ENCODE data around the gene ORAI1.
A peak's percentile ranks its signal among the peaks of the same experiment; 100 is the strongest.

Gene ORAI1

GRCh38 chr12:121626087-121626852, at the start of gene ORAI1 (continued):
- TF ChIP-seq, protein P1, sequence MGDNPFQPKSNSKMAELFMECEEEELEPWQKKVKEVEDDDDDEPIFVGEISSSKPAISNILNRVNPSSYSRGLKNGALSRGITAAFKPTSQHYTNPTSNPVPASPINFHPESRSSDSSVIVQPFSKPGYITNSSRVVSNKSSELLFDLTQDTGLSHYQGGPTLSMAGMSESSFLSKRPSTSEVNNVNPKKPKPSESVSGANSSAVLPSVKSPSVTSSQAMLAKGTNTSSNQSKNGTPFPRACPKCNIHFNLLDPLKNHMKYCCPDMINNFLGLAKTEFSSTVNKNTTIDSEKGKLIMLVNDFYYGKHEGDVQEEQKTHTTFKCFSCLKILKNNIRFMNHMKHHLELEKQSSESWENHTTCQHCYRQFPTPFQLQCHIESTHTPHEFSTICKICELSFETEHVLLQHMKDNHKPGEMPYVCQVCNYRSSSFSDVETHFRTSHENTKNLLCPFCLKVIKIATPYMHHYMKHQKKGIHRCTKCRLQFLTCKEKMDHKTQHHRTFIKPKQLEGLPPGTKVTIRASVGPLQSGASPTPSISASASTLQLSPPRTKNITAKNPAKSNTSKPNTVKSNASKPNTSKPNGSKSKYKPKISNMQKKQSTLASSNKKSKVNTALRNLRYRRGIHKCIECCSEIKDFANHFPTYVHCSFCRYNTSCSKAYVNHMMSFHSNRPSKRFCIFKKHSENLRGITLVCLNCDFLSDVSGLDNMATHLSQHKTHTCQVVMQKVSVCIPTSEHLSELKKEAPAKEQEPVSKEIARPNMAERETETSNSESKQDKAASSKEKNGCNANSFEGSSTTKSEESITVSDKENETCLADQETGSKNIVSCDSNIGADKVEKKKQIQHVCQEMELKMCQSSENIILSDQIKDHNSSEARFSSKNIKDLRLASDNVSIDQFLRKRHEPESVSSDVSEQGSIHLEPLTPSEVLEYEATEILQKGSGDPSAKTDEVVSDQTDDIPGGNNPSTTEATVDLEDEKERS (tag by site-specific recombination; IDR thresholded peaks at IDR 0.05): no peak
- TF ChIP-seq ZSCAN23 (tag by site-specific recombination; IDR thresholded peaks at IDR 0.05) (no peak), KLF8 (tag by site-specific recombination; IDR thresholded peaks at IDR 0.05) (peak; percentile 91), ZBTB17 (tag by site-specific recombination; IDR thresholded peaks at IDR 0.05) (peak; percentile 22; the same call in 1 of the 2 replicates), KLF16 (tag by site-specific recombination; IDR thresholded peaks at IDR 0.05) (peak; percentile 66; the same call in 1 of the 2 replicates), ZNF2 (tag by site-specific recombination; IDR thresholded peaks at IDR 0.05) (0 out of 2 replicates have a peak, but pooled peaks have one; percentile 40), ZNF16 (tag by site-specific recombination; IDR thresholded peaks at IDR 0.05; ENCODE audit: low read depth) (no peak), HIC1 (tag by site-specific recombination; IDR thresholded peaks at IDR 0.05) (peak; percentile 95; the same call in 1 of the 2 replicates), ZNF350 (tag by site-specific recombination; IDR thresholded peaks at IDR 0.05) (no peak), GLIS1 (tag by site-specific recombination; IDR thresholded peaks at IDR 0.05) (peak; percentile 90), GLIS2 (tag by site-specific recombination; IDR thresholded peaks at IDR 0.05) (peak; percentile 67), HOXC10 (CRISPR knock-in tag; IDR thresholded peaks at IDR 0.05) (0 out of 2 replicates have a peak, but pooled peaks have one; percentile 19), SCRT1 (tag by site-specific recombination; IDR thresholded peaks at IDR 0.05; ENCODE audit: borderline replicate concordance) (no peak), ZNF335 (tag by site-specific recombination; conservative IDR thresholded peaks at IDR 0.05) (peak; percentile 49), ZBTB8A (tag by site-specific recombination; IDR thresholded peaks at IDR 0.05) (peak; percentile 92), PATZ1 (tag by site-specific recombination; IDR thresholded peaks at IDR 0.05) (peak; percentile 45; the same call in 1 of the 2 replicates), ZBTB44 (tag by site-specific recombination; IDR thresholded peaks at IDR 0.05) (peak; percentile 42; the same call in 1 of the 2 replicates), IKZF3 (tag by site-specific recombination; IDR thresholded peaks at IDR 0.05) (peak; percentile 96), SP2 (tag by site-specific recombination; IDR thresholded peaks at IDR 0.05) (peak; percentile 81), EGR2 (tag by site-specific recombination; IDR thresholded peaks at IDR 0.05; ENCODE audit: low read depth) (peak; percentile 94), KLF9 (tag by site-specific recombination; IDR thresholded peaks at IDR 0.05; ENCODE audit: low read depth) (peak; percentile 96), ZNF391 (tag by site-specific recombination; IDR thresholded peaks at IDR 0.05; ENCODE audit: borderline replicate concordance, low read depth) (no peak), ZNF324 (tag by site-specific recombination; IDR thresholded peaks at IDR 0.05) (0 out of 2 replicates have a peak, but pooled peaks have one; percentile 8), ZBTB20 (tag by site-specific recombination; IDR thresholded peaks at IDR 0.05) (peak; percentile 33; the same call in 1 of the 2 replicates)
- TF ChIP-seq, protein P2, sequence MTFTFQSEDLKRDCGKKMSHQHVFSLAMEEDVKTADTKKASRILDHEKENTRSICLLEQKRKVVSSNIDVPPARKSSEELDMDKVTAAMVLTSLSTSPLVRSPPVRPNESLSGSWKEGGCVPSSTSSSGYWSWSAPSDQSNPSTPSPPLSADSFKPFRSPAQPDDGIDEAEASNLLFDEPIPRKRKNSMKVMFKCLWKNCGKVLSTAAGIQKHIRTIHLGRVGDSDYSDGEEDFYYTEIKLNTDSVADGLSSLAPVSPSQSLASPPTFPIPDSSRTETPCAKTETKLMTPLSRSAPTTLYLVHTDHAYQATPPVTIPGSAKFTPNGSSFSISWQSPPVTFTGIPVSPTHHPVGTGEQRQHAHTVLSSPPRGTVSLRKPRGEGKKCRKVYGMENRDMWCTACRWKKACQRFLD (tag by site-specific recombination; IDR thresholded peaks at IDR 0.05): no peak
- TF ChIP-seq, protein P3, sequence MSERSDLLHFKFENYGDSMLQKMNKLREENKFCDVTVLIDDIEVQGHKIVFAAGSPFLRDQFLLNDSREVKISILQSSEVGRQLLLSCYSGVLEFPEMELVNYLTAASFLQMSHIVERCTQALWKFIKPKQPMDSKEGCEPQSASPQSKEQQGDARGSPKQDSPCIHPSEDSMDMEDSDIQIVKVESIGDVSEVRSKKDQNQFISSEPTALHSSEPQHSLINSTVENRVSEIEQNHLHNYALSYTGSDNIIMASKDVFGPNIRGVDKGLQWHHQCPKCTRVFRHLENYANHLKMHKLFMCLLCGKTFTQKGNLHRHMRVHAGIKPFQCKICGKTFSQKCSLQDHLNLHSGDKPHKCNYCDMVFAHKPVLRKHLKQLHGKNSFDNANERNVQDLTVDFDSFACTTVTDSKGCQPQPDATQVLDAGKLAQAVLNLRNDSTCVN (tag by site-specific recombination; optimal IDR thresholded peaks at IDR 0.05): peak; percentile 64

Measured in HEK293 (cell line).